GM19438 (cell line): Measurements from ENCODE around the gene MMP20.
A peak's percentile ranks its signal among the peaks of the same experiment; 100 is the strongest.

Source experiments
- ATAC-seq: cut with Tn5 transposase; IDR thresholded peaks from one replicate; pipeline ENCODE4 v1.9.1; 2021; ENCODE audit warnings: low read depth; ENCODE audit not compliant: unreplicated experiment

MMP20 gene

DNA sequence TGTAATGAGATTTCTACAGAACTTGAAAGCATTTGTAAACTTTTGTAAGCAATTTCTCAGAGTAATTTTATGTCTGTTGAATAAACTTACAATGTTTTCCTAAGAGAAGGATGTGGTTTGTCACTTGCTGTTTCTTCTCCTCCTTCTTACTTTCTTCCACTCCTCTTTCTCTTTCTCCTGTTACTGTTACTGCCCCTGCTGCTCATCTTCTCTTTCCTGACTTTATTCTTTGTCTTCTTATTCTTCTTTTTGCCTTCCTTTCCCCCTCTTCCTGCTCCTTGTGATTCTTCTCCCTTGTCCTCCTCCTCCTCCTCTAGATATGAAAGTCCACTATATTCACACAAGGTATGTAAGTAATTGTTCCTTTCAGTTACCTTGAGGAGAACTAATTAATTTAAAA, 63.5 kb downstream of the MMP20 start:
- ATAC-seq, result no peak

- ATAC-seq, result peak; percentile 80
Measured at GRCh38 chr11:102560555-102561011, 64.5 kb downstream of the MMP20 start.

GRCh38 chr11:102559839-102560238, 65.3 kb downstream of the MMP20 start:
- ATAC-seq, result no peak

GRCh38 chr11:102555091-102555490, 70.0 kb downstream of the MMP20 start:
- no peak for ATAC-seq

DNA sequence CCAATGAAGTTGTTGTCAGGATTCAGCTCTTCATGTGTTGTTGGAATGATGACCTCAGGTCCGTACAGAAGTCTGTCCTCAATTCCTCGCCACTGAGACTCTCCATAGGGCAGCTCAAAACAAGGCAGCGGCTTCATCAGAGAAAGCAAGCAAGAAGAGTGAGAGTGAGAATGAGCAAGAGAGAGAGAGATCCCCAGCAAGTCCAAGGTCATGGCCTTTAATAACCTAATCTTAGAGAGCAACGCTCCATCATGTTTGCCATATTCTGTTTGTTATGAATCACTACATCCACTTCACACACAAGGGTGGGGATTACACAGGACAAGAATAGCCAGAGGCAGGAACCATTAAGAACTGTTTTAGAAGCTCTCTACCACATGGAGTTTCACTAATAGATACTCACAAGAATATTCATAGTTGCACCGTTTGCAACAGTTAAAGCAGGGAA, 71.3 kb downstream of the MMP20 start:
- ATAC-seq, result peak; percentile 71

DNA sequence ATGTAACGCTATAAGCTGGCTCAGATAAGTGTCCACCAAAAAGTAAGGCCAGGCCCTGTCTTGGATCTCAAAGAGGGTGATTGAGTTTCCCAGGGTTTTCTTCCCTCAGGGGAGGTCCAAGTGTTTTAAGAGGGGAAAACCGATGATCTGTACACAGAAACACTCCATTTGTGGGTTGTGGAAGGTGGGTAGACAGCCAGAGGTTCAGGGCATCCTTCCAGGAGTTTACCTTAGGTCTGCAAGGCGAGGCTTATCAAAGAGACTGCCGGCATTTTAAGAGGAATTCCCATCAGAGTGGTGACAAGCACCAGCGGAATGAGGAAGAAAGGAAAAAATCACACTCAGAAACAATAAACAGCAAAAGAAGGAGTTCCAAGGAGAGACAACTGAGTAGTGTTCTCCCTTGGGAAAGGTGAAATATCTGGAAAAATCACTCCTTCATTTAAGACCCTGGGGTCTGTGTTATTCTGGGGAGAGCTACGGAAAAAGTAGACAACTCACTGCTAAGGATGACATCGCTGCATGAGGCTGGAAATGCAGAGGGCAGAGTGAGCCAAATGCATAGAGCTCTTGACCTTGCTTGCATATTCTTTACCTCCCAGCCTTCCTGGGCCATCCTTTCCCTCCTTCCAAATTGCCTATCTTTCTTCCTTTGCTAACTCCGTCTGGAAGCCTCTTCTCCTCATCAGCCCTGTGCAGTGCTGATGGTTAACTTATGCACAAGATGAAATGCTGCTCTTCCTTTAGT, 72.5 kb downstream of the MMP20 start:
- no peak for ATAC-seq

DNA sequence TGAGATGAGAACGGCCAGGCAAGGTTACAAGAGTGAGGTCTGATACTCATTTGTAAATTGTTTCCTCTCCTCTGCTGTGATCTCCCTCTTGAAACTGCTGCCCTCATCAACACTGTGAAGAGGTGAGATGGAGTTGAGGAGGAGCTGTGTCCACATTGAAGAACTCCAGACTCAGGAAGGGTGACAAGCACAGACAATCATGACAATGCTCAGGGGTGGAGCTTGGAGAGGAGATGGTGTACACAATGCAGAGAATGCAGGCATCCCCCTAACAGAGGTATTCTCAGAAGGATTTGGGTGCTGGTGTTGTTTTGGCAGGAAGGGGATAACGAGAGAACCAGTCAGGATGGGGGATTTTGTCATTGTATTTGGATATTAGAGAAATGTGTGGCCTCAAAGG, 73.1 kb downstream of the MMP20 start:
- ATAC-seq, result no peak

GRCh38 chr11:102551169-102551781, 73.9 kb downstream of the MMP20 start:
- no peak for ATAC-seq

DNA sequence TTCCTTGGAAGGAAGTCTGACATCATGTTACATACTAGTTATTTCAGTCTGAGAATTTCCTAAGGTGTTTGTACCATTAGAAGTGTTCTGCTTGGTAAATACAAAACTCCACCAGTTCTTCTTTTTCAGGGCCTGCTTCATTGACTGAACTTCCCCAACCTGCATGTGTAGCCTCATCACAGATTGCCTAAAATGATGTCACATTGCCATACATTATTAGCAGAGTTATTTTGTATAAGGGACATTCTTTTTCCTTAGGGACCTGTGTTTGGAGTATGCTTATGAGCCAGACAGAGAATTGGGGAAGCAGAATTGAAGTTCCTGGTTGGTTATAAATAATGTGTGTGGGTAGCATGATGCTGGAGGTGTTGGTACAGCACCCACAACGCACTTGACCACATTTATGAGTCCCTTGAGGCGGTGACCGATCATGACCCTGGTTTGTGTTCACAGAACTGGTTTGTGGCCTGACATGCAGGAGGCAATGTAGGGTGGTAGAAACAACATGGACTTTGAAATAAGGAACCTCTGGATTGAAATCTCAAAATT, 78.1 kb downstream of the MMP20 start:
- ATAC-seq, result peak; percentile 64

- no peak for ATAC-seq
Measured at GRCh38 chr11:102546427-102546826, 78.7 kb downstream of the MMP20 start.

- no peak for ATAC-seq
Measured at GRCh38 chr11:102545701-102546100, 79.4 kb downstream of the MMP20 start.

DNA sequence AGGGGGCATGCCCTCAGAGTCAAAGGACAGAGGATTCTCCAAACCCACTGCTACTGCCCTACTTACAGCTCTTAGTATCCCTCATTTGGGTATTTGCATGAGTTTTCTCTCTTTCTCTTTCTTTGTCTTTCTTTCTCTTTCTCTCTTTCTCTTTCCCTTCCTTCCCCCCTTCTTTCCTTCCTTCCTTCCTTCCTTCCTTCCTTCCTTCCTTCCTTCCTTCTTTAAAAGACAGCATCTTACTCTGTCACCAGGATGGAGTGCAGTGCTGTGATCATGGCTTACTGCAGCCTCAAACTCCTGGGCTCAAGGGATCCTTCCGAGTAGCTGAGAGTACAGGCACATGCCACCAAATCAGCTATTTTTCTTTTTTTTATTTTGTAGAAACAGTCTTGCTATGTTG, 80.5 kb downstream of the MMP20 start:
- ATAC-seq, result no peak

DNA sequence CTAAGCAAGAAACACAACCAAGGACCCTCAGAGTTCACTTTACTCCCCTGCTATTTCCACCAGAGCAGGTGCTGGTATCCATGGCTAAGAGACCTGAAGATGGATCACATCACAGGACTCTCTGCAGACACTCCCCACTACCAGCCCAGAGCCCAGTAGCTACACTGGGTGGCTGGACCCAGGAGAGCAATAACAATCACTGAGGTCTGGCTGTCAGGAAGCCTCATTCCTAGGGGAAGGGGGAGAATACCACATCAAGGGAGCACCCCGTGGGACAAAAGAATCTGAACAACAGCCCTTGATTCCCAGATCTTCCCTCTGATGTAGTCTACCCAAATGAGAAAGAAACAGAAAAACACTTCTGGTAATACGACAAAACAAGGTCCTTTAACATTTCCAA, 85.6 kb downstream of the MMP20 start:
- no peak for ATAC-seq

GRCh38 chr11:102538932-102539331, 86.2 kb downstream of the MMP20 start:
- ATAC-seq, result no peak

GRCh38 chr11:102534261-102534872, 90.8 kb downstream of the MMP20 start:
- no peak for ATAC-seq

- ATAC-seq, result no peak
Measured at GRCh38 chr11:102530558-102530957, 94.6 kb downstream of the MMP20 start, which contains the start of gene MMP7. TSS of gene MMP7 (minus strand) at chr11:102530747. CDS start at chr11:102530700, 47 bp downstream.

DNA sequence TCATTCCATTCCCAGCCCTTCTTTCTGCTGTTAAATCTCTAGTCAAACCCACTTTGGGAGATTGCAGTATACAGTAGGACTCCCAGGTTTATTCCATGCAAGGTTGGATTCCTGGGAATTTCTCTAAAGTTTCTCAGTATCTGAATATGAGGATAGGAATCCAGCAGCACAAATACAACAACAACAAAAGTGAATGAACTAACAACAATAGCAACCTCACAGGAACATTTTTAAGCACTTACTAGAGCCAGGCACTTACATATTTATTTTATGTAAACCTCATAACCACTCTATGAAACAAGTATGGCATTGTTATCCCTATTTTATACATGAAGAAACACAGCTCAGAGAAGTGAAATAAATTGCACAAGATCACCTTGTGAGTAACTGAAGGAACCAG, 96.5 kb downstream of the MMP20 start:
- no peak for ATAC-seq

- no peak for ATAC-seq
Measured at GRCh38 chr11:102527684-102528083, 97.4 kb downstream of the MMP20 start.

GRCh38 chr11:102527041-102527440, 98.1 kb downstream of the MMP20 start:
- no peak for ATAC-seq
